ENCODE data around the gene TBC1D9B. TPM values are rescaled to one million over a fixed set of nuclear protein-coding genes. Genes with fewer than 3 reads are reported as not detected.

The TBC1D9B gene
- total RNA-seq, 1 experiment from 2014 or later = 127 TPM

GRCh38 chr5:179876610-179876952 is 31.1 kb downstream of the TBC1D9B start:
- H3K36me3 ChIP-seq (ENCODE audit: control insufficient read depth in 1 of 2, insufficient read depth in 2 of 2, low read length in 2 of 2) = peaks cover 30 to 33% of the 10 kb centered on the region in 2 experiments
- ATAC-seq = no peak
- RAD21 ChIA-PET (ENCODE audit: low non-redundant PET in 1 of 2, low total read pairs in 2 of 2, uncharacterized antibody in 2 of 2, unreplicated experiment in 2 of 2) = no interaction called here

More at GRCh38 chr5:179876610-179876952, 31.1 kb downstream of the TBC1D9B start:
- TF ChIP-seq ATF3 (IDR thresholded peaks at IDR 0.05) (no peak), SP1 (IDR thresholded peaks at IDR 0.05; ENCODE audit: low read depth) (no peak), MAX (IDR thresholded peaks at IDR 0.05) (no peak), POLR2A (IDR thresholded peaks at IDR 0.05; ENCODE audit: borderline replicate concordance, extremely low read depth, insufficient read depth, insufficient read length) (no peak), EZH2phosphoT487 (IDR thresholded peaks at IDR 0.05; ENCODE audit: borderline replicate concordance) (no peak), SIN3A (IDR thresholded peaks at IDR 0.05; ENCODE audit: low read depth) (no peak), ZBTB33 (IDR thresholded peaks at IDR 0.05; ENCODE audit: extremely low read depth, insufficient replicate concordance, low read length) (no peak), CBX3 (IDR thresholded peaks at IDR 0.05; ENCODE audit: low read depth) (no peak), YY1 (IDR thresholded peaks at IDR 0.05; ENCODE audit: extremely low read depth, insufficient replicate concordance, low read depth, low read length) (no peak), JUND (IDR thresholded peaks at IDR 0.05) (no peak), ELF1 (IDR thresholded peaks at IDR 0.05; ENCODE audit: borderline replicate concordance, low read depth) (no peak), SRF (IDR thresholded peaks at IDR 0.05; ENCODE audit: low read depth) (no peak), REST (IDR thresholded peaks at IDR 0.05; ENCODE audit: low read depth) (no peak), EZH2 (IDR thresholded peaks at IDR 0.05) (no peak), ZFX (IDR thresholded peaks at IDR 0.05) (no peak), TCF7L2 (IDR thresholded peaks at IDR 0.05; ENCODE audit: borderline replicate concordance, extremely low read depth, insufficient read depth, insufficient read length) (no peak), EGR1 (IDR thresholded peaks at IDR 0.05; ENCODE audit: low read depth) (no peak), RAD21 (IDR thresholded peaks at IDR 0.05; ENCODE audit: low read depth) (no peak)
- Histone ChIP-seq H3K4me2 (ENCODE audit: low read length) (no peak overlapping the region), H4K20me1 (ENCODE audit: insufficient read depth) (no peaks in the 10 kb centered on the region), H3K9ac (ENCODE audit: low read length) (no peak overlapping the region), H2AFZ (ENCODE audit: low read depth, low read length, poor library complexity, severe bottlenecking) (no peak overlapping the region), H3K9me3 (ENCODE audit: control insufficient read depth in 1 of 2, insufficient read depth in 1 of 2, low read depth in 1 of 2, low read length in 2 of 2) (no peaks in the 10 kb centered on the region), H3K27me3 (ENCODE audit: insufficient read depth, low read length) (no peaks in the 10 kb centered on the region), H3K27ac (ENCODE audit: low read depth, low read length) (no peak overlapping the region), H3K79me2 (ENCODE audit: insufficient read depth, low read length) (no peaks in the 10 kb centered on the region), H3K4me1 (ENCODE audit: control insufficient read depth in 1 of 2, insufficient read depth in 2 of 2, low read length in 2 of 2) (no peaks in the 10 kb centered on the region), H3K4me3 (replicated peaks in 1 of 2; ENCODE audit: low read depth in 1 of 2, low read length in 2 of 2) (no peak overlapping the region), H3K9me2 (ENCODE audit: insufficient read depth) (no peaks in the 10 kb centered on the region)
- no peak for DNase-seq (ENCODE audit: low read depth, low spot score)
- POLR2A ChIA-PET = no interaction called here
- intact Hi-C loops (cut with micrococcal nuclease) = no loop called here
- CTCF ChIA-PET = interaction anchor here (0.7 kb wide), 1 partner anchor 1594 kb away, joined by 3 read pairs; no protein-coding TSS in a partner anchor
- BruUV-seq (replicated peaks) = no TSS peak

Data from HCT116 (cell line).